Esophagus (tissue), 2 donors: ENCODE data around the gene MYCBP. TPM values are rescaled to one million over a fixed set of nuclear protein-coding genes. Genes with fewer than 3 reads are reported as not detected.
A peak's percentile ranks its signal among the peaks of the same experiment; 100 is the strongest.

Source experiments
- H3K27ac ChIP-seq, 2 donors: one replicate each; pipeline ENCODE4 v1.5.1; 2013; ENCODE audit warnings: low read depth in 2 of 2, mild to moderate bottlenecking in 2 of 2, inconsistent platforms in 1 of 2, low read length in 1 of 2, moderate library complexity in 1 of 2
- H3K27me3 ChIP-seq, 2 donors: one replicate each; pipeline ENCODE4 v1.6.1; 2013; ENCODE audit warnings: low read length in 2 of 2, control low read depth in 1 of 2, mild to moderate bottlenecking in 1 of 2; ENCODE audit not compliant: insufficient read depth in 2 of 2, control insufficient read depth in 1 of 2
- H3K36me3 ChIP-seq, 2 donors: one replicate each; pipeline ENCODE4 v1.6.1; 2013; ENCODE audit warnings: low read length in 1 of 2; ENCODE audit not compliant: control insufficient read depth in 2 of 2, insufficient read depth in 2 of 2
- H3K4me1 ChIP-seq, 2 donors: one replicate each; pipeline ENCODE4 v1.6.1; 2013; ENCODE audit warnings: low read length in 1 of 2; ENCODE audit not compliant: control insufficient read depth in 2 of 2, insufficient read depth in 2 of 2
- H3K4me3 ChIP-seq, 2 donors: one replicate each; pipeline ENCODE4 v1.5.1; 2013; ENCODE audit warnings: low read length in 2 of 2, mild to moderate bottlenecking in 2 of 2, low read depth in 1 of 2, moderate library complexity in 1 of 2
- H3K9me3 ChIP-seq, 2 donors: one replicate each; pipeline ENCODE4 v1.6.1; 2013; ENCODE audit warnings: mild to moderate bottlenecking in 2 of 2, low read depth in 1 of 2, low read length in 1 of 2, moderate library complexity in 1 of 2; ENCODE audit not compliant: control insufficient read depth in 2 of 2, insufficient read depth in 1 of 2
- WGBS, 2 donors: extraction: QIAGEN DNeasy Blood & Tissue Kit; methylation state at CpG; one replicate each; pipeline ENCODE4 v1.1.7; 2013; 5-methylcytosine and 5-hydroxymethylcytosine counted together
- polyA plus RNA-seq, 2 donors: library from polyadenylated mRNA; stranded (reverse); fragments of 200-250 nt; gene quantifications; one replicate each; pipeline ENCODE4 v1.2.3, GENCODE V29; 2013
- donor health status: healthy with polysubstance abuse.
- donor health status: Bipolar disorder and iron deficiency.

Gene MYCBP
- polyA plus RNA-seq, 2 donors = 13.0 to 19.1 TPM

- Histone ChIP-seq H3K9me3 (no peaks in the 10 kb centered on the region), H3K36me3 (no peaks in the 10 kb centered on the region), H3K4me3 (peak overlapping the region; percentile 22 to 29), H3K27ac (no peak overlapping the region), H3K4me1 (peaks cover 3% of the 10 kb centered on the region in 2 donors), H3K27me3 (peaks cover 0 to 6% of the 10 kb centered on the region in 2 donors)
- WGBS, 2 donors = 34 to 37% methylated on average over 41 to 45 of the region's 45 CpGs
These were observed 55.6 kb downstream of the MYCBP start for GRCh38 chr1:38817267-38818174.

GRCh38 chr1:38815903-38816627, 57.1 kb downstream of the MYCBP start:
- no peaks in the 10 kb centered on the region for H3K9me3 ChIP-seq
- H3K27me3 ChIP-seq = peaks cover 0 to 6% of the 10 kb centered on the region in 2 donors
- WGBS, 2 donors = 26 to 35% methylated on average over 36 of the region's 36 CpGs
- H3K36me3 ChIP-seq = no peaks in the 10 kb centered on the region
- H3K4me3 ChIP-seq = no peak overlapping the region
- no peak overlapping the region for H3K27ac ChIP-seq
- peaks cover 3% of the 10 kb centered on the region in 2 donors for H3K4me1 ChIP-seq

GRCh38 chr1:38814984-38815464, 58.1 kb downstream of the MYCBP start:
- Histone ChIP-seq H3K27ac (no peak overlapping the region), H3K9me3 (no peaks in the 10 kb centered on the region), H3K36me3 (no peaks in the 10 kb centered on the region), H3K27me3 (peaks cover 0 to 6% of the 10 kb centered on the region in 2 donors), H3K4me3 (no peak overlapping the region), H3K4me1 (peaks cover 3 to 4% of the 10 kb centered on the region in 2 donors)
- 59 to 72% methylated on average over 1 of the region's 1 CpG for WGBS, 2 donors

GRCh38 chr1:38814444-38814983, 58.6 kb downstream of the MYCBP start:
- WGBS, 2 donors = 57 to 64% methylated on average over 7 of the region's 7 CpGs
- no peak overlapping the region for H3K4me3 ChIP-seq
- no peaks in the 10 kb centered on the region for H3K9me3 ChIP-seq
- no peak overlapping the region for H3K27ac ChIP-seq
- no peaks in the 10 kb centered on the region for H3K36me3 ChIP-seq
- peaks cover 0 to 6% of the 10 kb centered on the region in 2 donors for H3K27me3 ChIP-seq
- peaks cover 3 to 6% of the 10 kb centered on the region in 2 donors for H3K4me1 ChIP-seq

GRCh38 chr1:38812981-38813380, 60.2 kb downstream of the MYCBP start:
- no peaks in the 10 kb centered on the region for H3K36me3 ChIP-seq

More at GRCh38 chr1:38812981-38813380, 60.2 kb downstream of the MYCBP start:
- peaks cover 0 to 3% of the 10 kb centered on the region in 2 donors for H3K27me3 ChIP-seq
- WGBS, 2 donors = 54 to 60% methylated on average over 5 of the region's 5 CpGs
- no peak overlapping the region for H3K27ac ChIP-seq
- peaks cover 3% of the 10 kb centered on the region in 2 donors for H3K4me1 ChIP-seq
- H3K9me3 ChIP-seq = no peaks in the 10 kb centered on the region
- H3K4me3 ChIP-seq = no peak overlapping the region

Other genes with a start within 250 kb of the MYCBP start
- 10 to 100 TPM in 1 of 2 donors, 1 to 10 TPM in 1; 7.7 to 18.4 TPM for gene RRAGC, start 13.6 kb downstream of the MYCBP start, polyA plus RNA-seq
- under 1 TPM; 0.32 to 0.86 TPM for gene GJA9, start 8.2 kb upstream of the MYCBP start, polyA plus RNA-seq
- gene RHBDL2, start 68.5 kb upstream of the MYCBP start, polyA plus RNA-seq = 10 to 100 TPM; 24.3 to 25.1 TPM
- gene AKIRIN1, start 117.9 kb upstream of the MYCBP start, polyA plus RNA-seq = 10 to 100 TPM; 11.7 to 18.2 TPM
- gene NDUFS5, start 153.0 kb upstream of the MYCBP start, polyA plus RNA-seq = 100 to 1,000 TPM; 545 to 814 TPM